WI38 (cell line): Measurements from ENCODE around the gene AMFR.

Source experiments
- H3K4me3 ChIP-seq: 2 replicates; pipeline ENCODE4 v1.5.1; 2011; ENCODE audit warnings: low read depth, mild to moderate bottlenecking, control low read depth, low read length
- CTCF ChIP-seq: IDR thresholded peaks from 2 replicates; pipeline ENCODE4 v1.5.1; 2012; ENCODE audit warnings: low read depth, mild to moderate bottlenecking, control low read depth, low read length

AMFR gene

GRCh38 chr16:56424404-56424764 is 961 bp downstream of the AMFR start:
- TF ChIP-seq CTCF: no peak
- peak overlapping the region; percentile 78 for H3K4me3 ChIP-seq

GRCh38 chr16:56423584-56424403 is 1.6 kb downstream of the AMFR start:
- H3K4me3 ChIP-seq: peak overlapping the region; percentile 78
- no peak for TF ChIP-seq CTCF

- no peak for TF ChIP-seq CTCF
- 0 out of 2 replicates have a peak overlapping the region, but pooled peaks have one; percentile 17 for H3K4me3 ChIP-seq
These were observed 2.4 kb downstream of the AMFR start for GRCh38 chr16:56422896-56423441.

- TF ChIP-seq CTCF: no peak
These were observed 3.2 kb downstream of the AMFR start for GRCh38 chr16:56421976-56422669.

DNA sequence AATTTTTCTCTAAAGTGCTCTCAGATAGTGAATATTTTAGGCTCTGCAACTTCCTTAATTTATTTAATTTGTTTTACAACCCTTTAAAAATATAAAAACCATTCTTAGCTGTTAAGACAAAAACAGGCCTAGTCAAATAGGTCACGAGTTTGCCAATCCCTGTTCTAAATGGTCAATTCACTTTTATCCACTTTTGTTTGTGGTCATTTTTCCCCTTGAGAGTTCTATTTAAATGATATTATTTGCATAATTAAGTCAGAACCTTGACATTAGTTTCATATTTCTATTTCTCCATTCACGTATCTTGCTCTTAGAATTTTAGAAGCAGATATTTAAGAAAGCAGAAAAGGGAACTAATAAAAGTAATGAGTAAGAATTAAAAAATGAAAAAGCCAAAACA is 4.0 kb downstream of the AMFR start:
- H3K4me3 ChIP-seq: no peak overlapping the region

More at GRCh38 chr16:56421976-56422669, 3.2 kb downstream of the AMFR start:
- no peak overlapping the region for H3K4me3 ChIP-seq

GRCh38 chr16:56420613-56421012 is 4.7 kb downstream of the AMFR start:
- TF ChIP-seq CTCF: no peak
- H3K4me3 ChIP-seq: no peak overlapping the region

More for the DNA sequence above, 4.0 kb downstream of the AMFR start:
- no peak for TF ChIP-seq CTCF
